ENCODE measurements around the gene EFEMP2.

Gene EFEMP2

DNA sequence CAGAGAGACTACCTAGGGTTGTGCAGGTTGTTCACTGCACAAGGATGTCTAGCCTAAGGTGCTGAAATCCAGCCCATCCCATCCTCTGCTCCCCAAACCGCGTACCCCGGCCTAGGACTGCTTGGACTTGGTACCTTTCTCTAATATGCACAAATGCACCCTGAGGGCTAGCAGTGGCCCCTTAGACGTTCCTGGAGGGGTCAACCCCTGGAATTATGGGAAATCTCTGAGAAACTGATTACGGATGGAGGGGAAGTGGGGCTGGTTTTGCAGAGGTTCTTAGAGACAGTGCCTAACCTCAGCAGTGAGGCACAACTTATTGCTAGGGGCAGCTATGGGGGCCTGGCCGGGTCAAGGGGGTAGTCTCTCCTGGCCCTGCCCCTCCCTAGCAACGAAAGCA lies 43.8 kb upstream of the EFEMP2 start:
- Histone ChIP-seq H3K27me3 (ENCODE audit: control insufficient read depth in 1 of 2, insufficient read depth in 2 of 2, low read length in 2 of 2) (no peaks in the 10 kb centered on the region), H3K9me3 (ENCODE audit: control insufficient read depth in 2 of 2, low read length in 2 of 2) (no peaks in the 10 kb centered on the region), H3K4me1 (ENCODE audit: control insufficient read depth, insufficient read depth, low read length) (peaks cover 57% of the 10 kb centered on the region), H3K4me3 (ENCODE audit: low read length in 2 of 2) (peak overlapping the region; percentile 39 to 57), H3K36me3 (ENCODE audit: control insufficient read depth in 2 of 2, insufficient read depth in 2 of 2, low read length in 2 of 2) (peaks cover 2 to 5% of the 10 kb centered on the region in 2 donors), H3K27ac (ENCODE audit: low read length) (peak overlapping the region; percentile 92), H3K9ac (ENCODE audit: low read length in 2 of 2) (peak overlapping the region in 1 of 2 donors; percentile 49)

DNA sequence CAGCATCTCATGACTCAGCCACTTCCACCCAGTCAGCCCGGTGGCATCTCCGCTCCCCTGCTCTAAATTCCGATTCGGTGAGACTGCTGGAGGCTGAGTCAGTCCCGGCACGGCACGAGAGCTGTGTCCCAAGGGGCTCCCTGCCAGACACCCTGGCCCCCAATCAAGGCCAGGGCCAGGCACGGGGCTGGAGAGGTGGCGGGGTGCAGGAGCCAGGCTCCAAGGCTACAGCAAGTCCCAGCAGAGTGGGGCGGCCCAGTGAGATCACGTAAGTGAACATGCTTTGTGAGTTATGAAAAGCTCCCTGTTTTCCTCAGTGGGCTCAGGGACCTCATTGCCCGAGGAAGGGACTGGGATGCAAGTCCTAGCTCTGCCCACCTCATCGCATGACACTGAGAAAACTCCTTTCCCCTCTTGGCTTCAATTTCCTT lies 43.2 kb upstream of the EFEMP2 start:
- H3K4me1 ChIP-seq (ENCODE audit: control insufficient read depth, insufficient read depth, low read length): peaks cover 58% of the 10 kb centered on the region
- H3K9ac ChIP-seq (ENCODE audit: low read length in 2 of 2): peak overlapping the region; percentile 47 to 49

DNA sequence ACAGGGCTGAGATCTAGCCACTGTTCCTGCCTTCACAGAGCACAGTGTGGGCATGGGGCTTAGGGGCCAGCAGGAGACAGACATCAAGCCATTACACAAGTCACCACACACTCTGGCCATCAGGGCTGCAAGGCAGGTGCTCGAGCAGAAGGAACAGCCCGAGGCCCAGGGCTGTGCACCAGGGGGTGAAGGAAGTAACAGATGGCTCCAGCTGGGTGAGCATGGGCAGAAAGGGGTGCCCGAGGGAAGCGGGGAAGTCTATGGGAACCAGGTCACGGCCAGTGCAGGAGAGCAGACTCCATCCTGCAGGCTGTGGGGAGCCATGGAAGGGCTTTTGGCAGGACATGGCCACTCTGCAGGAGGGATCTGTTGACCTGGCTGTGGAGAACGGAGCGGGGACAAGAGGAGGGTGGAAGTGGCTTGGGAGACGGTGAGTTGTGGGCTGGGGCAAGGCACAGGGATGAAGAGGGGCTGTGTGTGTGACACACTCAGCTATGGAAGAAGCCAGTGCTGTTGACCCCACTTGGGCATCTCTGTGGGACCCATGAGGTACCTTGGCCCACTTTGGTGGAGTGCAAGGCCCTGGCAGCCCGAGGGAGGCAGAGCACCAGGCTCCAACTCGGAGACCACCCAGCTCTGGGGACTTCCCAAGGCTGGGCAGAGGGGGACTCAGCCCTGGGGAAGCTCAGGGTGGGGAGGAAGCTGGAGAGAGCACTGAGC lies 42.7 kb upstream of the EFEMP2 start:
- no peaks in the 10 kb centered on the region for H3K9me3 ChIP-seq (ENCODE audit: control insufficient read depth in 2 of 2, low read length in 2 of 2)
- peaks cover 52% of the 10 kb centered on the region for H3K4me1 ChIP-seq (ENCODE audit: control insufficient read depth, insufficient read depth, low read length)
- peak overlapping the region in 1 of 2 donors; percentile 57 for H3K4me3 ChIP-seq (ENCODE audit: low read length in 2 of 2)
- peak overlapping the region in 1 of 2 donors; percentile 47 for H3K9ac ChIP-seq (ENCODE audit: low read length in 2 of 2)
- peaks cover 2 to 5% of the 10 kb centered on the region in 2 donors for H3K36me3 ChIP-seq (ENCODE audit: control insufficient read depth in 2 of 2, insufficient read depth in 2 of 2, low read length in 2 of 2)
- H3K27me3 ChIP-seq (ENCODE audit: control insufficient read depth in 1 of 2, insufficient read depth in 2 of 2, low read length in 2 of 2): no peaks in the 10 kb centered on the region
- peak overlapping the region; percentile 92 for H3K27ac ChIP-seq (ENCODE audit: low read length)

More for the DNA sequence above, 43.2 kb upstream of the EFEMP2 start:
- Histone ChIP-seq H3K36me3 (ENCODE audit: control insufficient read depth in 2 of 2, insufficient read depth in 2 of 2, low read length in 2 of 2) (peaks cover 2 to 5% of the 10 kb centered on the region in 2 donors), H3K9me3 (ENCODE audit: control insufficient read depth in 2 of 2, low read length in 2 of 2) (no peaks in the 10 kb centered on the region), H3K4me3 (ENCODE audit: low read length in 2 of 2) (peak overlapping the region; percentile 39 to 57), H3K27me3 (ENCODE audit: control insufficient read depth in 1 of 2, insufficient read depth in 2 of 2, low read length in 2 of 2) (no peaks in the 10 kb centered on the region), H3K27ac (ENCODE audit: low read length) (peak overlapping the region; percentile 92)

DNA sequence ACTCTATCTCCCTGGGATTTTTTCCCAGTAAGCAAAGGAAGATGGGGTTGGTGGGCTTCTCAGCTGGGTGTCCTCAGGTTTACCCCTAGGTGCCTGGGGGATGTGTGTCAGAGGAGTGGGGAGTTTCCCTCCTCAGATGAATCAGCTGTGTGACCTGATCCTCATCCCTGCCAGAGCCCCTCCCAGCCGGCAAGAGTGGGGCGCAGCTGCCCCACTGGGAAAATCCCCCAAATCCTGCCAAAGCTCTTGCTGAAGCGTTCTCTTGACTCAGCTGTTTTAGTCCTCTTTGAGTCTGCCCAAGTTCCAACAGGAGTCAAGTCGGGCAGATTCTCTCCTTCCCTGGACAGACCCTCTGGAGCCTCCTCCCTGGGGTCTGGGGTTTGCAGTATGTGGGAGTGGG lies 40.2 kb upstream of the EFEMP2 start:
- Histone ChIP-seq H3K4me3 (ENCODE audit: low read length in 2 of 2) (no peak overlapping the region), H3K36me3 (ENCODE audit: control insufficient read depth in 2 of 2, insufficient read depth in 2 of 2, low read length in 2 of 2) (peaks cover 2 to 5% of the 10 kb centered on the region in 2 donors), H3K9me3 (ENCODE audit: control insufficient read depth in 2 of 2, low read length in 2 of 2) (no peaks in the 10 kb centered on the region), H3K9ac (ENCODE audit: low read length in 2 of 2) (peak overlapping the region in 1 of 2 donors; percentile 51), H3K27ac (ENCODE audit: low read length) (peak overlapping the region; percentile 24), H3K4me1 (ENCODE audit: control insufficient read depth, insufficient read depth, low read length) (peaks cover 42% of the 10 kb centered on the region), H3K27me3 (ENCODE audit: control insufficient read depth in 1 of 2, insufficient read depth in 2 of 2, low read length in 2 of 2) (no peaks in the 10 kb centered on the region)

DNA sequence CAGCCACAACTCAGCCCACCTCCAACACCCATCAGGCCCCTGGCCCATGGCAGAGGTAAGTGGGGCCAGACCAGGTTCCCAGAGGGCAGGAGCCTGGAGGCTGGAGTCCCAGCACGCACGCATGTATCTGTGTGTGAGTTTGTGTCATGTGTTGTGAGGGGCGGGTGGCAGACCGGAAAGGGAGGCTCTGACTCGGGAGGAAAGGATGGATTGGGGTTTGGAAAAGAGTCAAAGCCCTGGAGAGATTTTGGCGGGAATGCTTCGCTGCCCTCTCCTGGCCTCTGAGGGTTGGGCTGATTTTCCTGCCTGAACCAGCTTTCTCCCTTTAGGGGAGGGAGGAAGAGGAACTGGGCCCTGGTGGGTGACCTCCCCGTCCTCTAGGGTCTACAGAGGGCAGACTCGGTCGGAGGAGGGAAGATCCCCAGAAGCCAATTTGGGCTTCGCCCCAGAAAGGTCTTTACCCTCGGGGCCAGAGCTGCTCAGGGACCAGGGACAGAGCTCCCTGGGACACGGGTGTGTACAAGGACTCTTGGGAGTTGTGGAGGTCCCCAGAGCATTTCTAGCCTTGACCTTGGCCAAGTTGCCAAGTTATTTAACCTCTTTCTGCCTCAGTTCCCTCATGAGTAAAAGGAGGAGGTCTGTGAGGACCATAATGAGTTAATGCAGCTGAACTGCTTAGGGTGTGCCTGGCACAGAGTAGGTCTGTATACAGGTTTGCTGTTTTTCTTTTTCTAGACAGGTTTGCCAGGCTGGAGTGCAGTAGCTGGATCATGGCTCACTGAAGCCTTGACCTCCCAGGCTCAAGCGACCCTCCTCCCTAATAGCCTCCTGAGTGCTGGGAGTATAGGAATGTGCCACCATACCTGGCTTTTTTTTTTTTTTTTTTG lies 39.3 kb upstream of the EFEMP2 start:
- Histone ChIP-seq H3K36me3 (ENCODE audit: control insufficient read depth in 2 of 2, insufficient read depth in 2 of 2, low read length in 2 of 2) (peaks cover under 1% of the 10 kb centered on the region in 2 donors), H3K4me3 (ENCODE audit: low read length in 2 of 2) (no peak overlapping the region), H3K27me3 (ENCODE audit: control insufficient read depth in 1 of 2, insufficient read depth in 2 of 2, low read length in 2 of 2) (no peaks in the 10 kb centered on the region), H3K9ac (ENCODE audit: low read length in 2 of 2) (peak overlapping the region; percentile 13 to 38), H3K27ac (ENCODE audit: low read length) (no peak overlapping the region), H3K9me3 (ENCODE audit: control insufficient read depth in 2 of 2, low read length in 2 of 2) (no peaks in the 10 kb centered on the region), H3K4me1 (ENCODE audit: control insufficient read depth, insufficient read depth, low read length) (peaks cover 32% of the 10 kb centered on the region)

DNA sequence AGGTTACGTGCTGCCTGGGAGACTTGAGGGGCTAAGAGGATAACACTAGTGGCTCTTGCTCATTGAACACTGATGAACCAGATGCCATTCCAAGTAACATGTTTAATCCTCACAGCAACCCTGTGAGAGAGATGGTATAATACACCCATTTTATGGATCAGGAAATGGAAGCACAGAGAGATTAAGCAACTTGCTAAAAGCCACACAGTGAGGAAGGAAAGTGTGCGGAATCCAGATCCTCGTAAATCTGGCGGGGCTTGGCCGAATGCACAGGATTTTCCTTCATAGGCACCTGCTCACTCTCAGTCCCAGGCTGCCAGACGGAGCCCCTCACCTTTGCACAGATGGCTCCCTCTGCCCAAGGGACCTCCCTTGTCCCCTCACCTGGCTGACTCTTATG lies 35.3 kb upstream of the EFEMP2 start:
- H3K9ac ChIP-seq (ENCODE audit: low read length in 2 of 2): no peak overlapping the region
- H3K4me1 ChIP-seq (ENCODE audit: control insufficient read depth, insufficient read depth, low read length): peaks cover 11% of the 10 kb centered on the region
- H3K36me3 ChIP-seq (ENCODE audit: control insufficient read depth in 2 of 2, insufficient read depth in 2 of 2, low read length in 2 of 2): no peaks in the 10 kb centered on the region
- H3K9me3 ChIP-seq (ENCODE audit: control insufficient read depth in 2 of 2, low read length in 2 of 2): no peaks in the 10 kb centered on the region
- no peak overlapping the region for H3K4me3 ChIP-seq (ENCODE audit: low read length in 2 of 2)
- no peaks in the 10 kb centered on the region for H3K27me3 ChIP-seq (ENCODE audit: control insufficient read depth in 1 of 2, insufficient read depth in 2 of 2, low read length in 2 of 2)
- no peak overlapping the region for H3K27ac ChIP-seq (ENCODE audit: low read length)

DNA sequence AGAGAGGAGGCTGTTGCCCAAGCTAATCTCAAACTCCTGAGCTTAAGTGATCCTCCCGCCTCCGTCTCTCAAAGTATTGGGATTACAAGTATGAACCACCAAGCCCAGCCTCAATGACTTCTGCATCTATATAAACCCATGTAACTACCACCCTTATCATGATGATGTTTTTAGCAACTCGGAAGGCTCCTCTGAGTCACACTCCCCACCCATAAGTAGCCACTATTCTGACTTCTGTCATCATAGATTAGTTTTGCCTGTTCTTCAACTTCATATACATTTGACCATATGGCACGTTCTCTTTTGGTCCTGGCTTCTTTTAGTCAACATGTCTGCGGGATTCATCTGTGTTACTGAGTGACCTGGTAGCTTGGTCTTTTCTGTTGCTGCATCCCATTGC lies 34.0 kb upstream of the EFEMP2 start:
- H3K36me3 ChIP-seq (ENCODE audit: control insufficient read depth in 2 of 2, insufficient read depth in 2 of 2, low read length in 2 of 2): no peaks in the 10 kb centered on the region
- no peaks in the 10 kb centered on the region for H3K27me3 ChIP-seq (ENCODE audit: control insufficient read depth in 1 of 2, insufficient read depth in 2 of 2, low read length in 2 of 2)
- no peak overlapping the region for H3K27ac ChIP-seq (ENCODE audit: low read length)
- no peak overlapping the region for H3K4me3 ChIP-seq (ENCODE audit: low read length in 2 of 2)
- H3K9ac ChIP-seq (ENCODE audit: low read length in 2 of 2): no peak overlapping the region
- no peaks in the 10 kb centered on the region for H3K9me3 ChIP-seq (ENCODE audit: control insufficient read depth in 2 of 2, low read length in 2 of 2)
- peaks cover 4% of the 10 kb centered on the region for H3K4me1 ChIP-seq (ENCODE audit: control insufficient read depth, insufficient read depth, low read length)

DNA sequence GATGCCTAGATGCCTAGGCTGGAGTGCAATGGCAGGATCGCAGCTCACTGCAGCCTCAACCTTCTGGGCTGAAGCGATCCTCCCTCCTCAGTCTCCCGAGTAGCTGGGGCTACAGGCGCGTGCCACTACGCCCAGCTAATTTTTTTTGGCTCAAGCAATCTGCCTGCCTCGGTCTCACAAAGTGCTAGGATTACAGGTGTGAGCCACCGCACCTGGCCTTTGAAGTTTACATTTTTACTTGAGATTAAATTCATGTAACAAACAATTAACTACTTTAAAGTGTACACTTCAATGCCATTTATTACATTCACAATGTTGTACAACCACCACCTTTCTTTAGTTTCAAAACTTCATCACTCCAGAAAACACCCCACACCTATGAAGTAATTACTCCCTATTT lies 31.1 kb upstream of the EFEMP2 start:
- Histone ChIP-seq H3K9ac (ENCODE audit: low read length in 2 of 2) (no peak overlapping the region), H3K4me3 (ENCODE audit: low read length in 2 of 2) (no peak overlapping the region), H3K9me3 (ENCODE audit: control insufficient read depth in 2 of 2, low read length in 2 of 2) (no peaks in the 10 kb centered on the region), H3K27ac (ENCODE audit: low read length) (no peak overlapping the region), H3K36me3 (ENCODE audit: control insufficient read depth in 2 of 2, insufficient read depth in 2 of 2, low read length in 2 of 2) (no peaks in the 10 kb centered on the region), H3K27me3 (ENCODE audit: control insufficient read depth in 1 of 2, insufficient read depth in 2 of 2, low read length in 2 of 2) (peaks cover 0 to 11% of the 10 kb centered on the region in 2 donors), H3K4me1 (ENCODE audit: control insufficient read depth, insufficient read depth, low read length) (peaks cover 19% of the 10 kb centered on the region)

DNA sequence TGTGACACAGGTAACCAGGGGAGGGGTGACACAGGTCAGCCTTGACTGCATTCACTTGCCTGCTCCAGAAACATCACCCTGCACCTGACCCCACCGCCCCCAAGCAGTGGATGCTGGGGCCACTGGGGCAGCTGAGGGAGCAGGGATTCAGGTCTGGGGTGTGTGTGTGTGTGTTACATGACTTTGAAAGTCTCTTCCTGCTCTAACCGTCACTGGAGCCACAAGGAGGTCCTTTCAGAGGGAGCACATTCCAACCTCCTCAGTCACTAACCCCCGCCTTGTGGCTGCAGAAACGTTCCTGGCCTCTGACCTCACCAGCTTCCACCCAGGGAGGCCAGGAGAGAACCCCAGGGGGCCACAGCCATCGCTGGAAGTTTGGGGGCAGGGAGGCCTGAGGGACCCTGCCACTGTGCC lies 30.5 kb upstream of the EFEMP2 start:
- H3K4me1 ChIP-seq (ENCODE audit: control insufficient read depth, insufficient read depth, low read length): peaks cover 19% of the 10 kb centered on the region
- peaks cover 0 to 11% of the 10 kb centered on the region in 2 donors for H3K27me3 ChIP-seq (ENCODE audit: control insufficient read depth in 1 of 2, insufficient read depth in 2 of 2, low read length in 2 of 2)
- H3K9ac ChIP-seq (ENCODE audit: low read length in 2 of 2): no peak overlapping the region
- H3K36me3 ChIP-seq (ENCODE audit: control insufficient read depth in 2 of 2, insufficient read depth in 2 of 2, low read length in 2 of 2): no peaks in the 10 kb centered on the region
- H3K4me3 ChIP-seq (ENCODE audit: low read length in 2 of 2): no peak overlapping the region
- no peak overlapping the region for H3K27ac ChIP-seq (ENCODE audit: low read length)
- no peaks in the 10 kb centered on the region for H3K9me3 ChIP-seq (ENCODE audit: control insufficient read depth in 2 of 2, low read length in 2 of 2)

DNA sequence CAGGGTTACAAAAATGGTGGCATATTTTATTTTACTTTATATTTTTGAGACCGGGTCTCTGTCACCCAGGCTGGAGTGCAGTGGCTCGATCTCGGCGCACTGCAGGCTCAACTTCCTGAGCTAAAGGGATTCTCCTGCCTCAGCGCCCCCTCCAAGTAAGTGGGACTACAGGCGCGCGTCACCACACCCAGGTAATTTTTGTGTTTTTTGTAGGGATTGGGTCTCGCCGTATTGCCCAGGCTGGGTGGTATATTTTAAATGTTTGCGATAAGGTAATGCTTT lies 28.2 kb upstream of the EFEMP2 start:
- H3K27ac ChIP-seq (ENCODE audit: low read length): no peak overlapping the region
- H3K36me3 ChIP-seq (ENCODE audit: control insufficient read depth in 2 of 2, insufficient read depth in 2 of 2, low read length in 2 of 2): no peaks in the 10 kb centered on the region
- peak overlapping the region in 1 of 2 donors; percentile 57 for H3K9ac ChIP-seq (ENCODE audit: low read length in 2 of 2)
- no peaks in the 10 kb centered on the region for H3K9me3 ChIP-seq (ENCODE audit: control insufficient read depth in 2 of 2, low read length in 2 of 2)
- H3K27me3 ChIP-seq (ENCODE audit: control insufficient read depth in 1 of 2, insufficient read depth in 2 of 2, low read length in 2 of 2): peaks cover 0 to 11% of the 10 kb centered on the region in 2 donors
- H3K4me1 ChIP-seq (ENCODE audit: control insufficient read depth, insufficient read depth, low read length): peaks cover 19% of the 10 kb centered on the region
- peak overlapping the region; percentile 48 to 69 for H3K4me3 ChIP-seq (ENCODE audit: low read length in 2 of 2)

All from stomach smooth muscle (tissue), 2 donors.